ENCODE results near the gene UBB. TPM values are rescaled to one million over a fixed set of nuclear protein-coding genes. Genes with fewer than 3 reads are reported as not detected.

The UBB gene
- total RNA-seq, 1 experiment from 2014 or later: 1,609 TPM

GRCh38 chr17:16425202-16425601 lies 44.3 kb downstream of the UBB start:
- no peak overlapping the region for H4K5ac ChIP-seq (ENCODE audit: insufficient read length, low read depth, low read length)
- no peak overlapping the region for H3K27ac ChIP-seq (ENCODE audit: insufficient read length, low read depth, low read length)
- H3K27me3 Mint-ChIP-seq (ENCODE audit: low read depth): peaks cover 2% of the 10 kb centered on the region
- H2BK120ac ChIP-seq (ENCODE audit: low read depth, low read length, poor library complexity, severe bottlenecking): no peak overlapping the region
- H3K9me3 ChIP-seq (ENCODE audit: control insufficient read depth, low read depth, low read length): no peaks in the 10 kb centered on the region
- no peak overlapping the region for H2BK5ac ChIP-seq (ENCODE audit: insufficient read length, low read length)
- H3K4me1 ChIP-seq (ENCODE audit: insufficient read depth, low read length): no peaks in the 10 kb centered on the region; the same call in 1 of the 2 replicates
- no peak overlapping the region for H2AK5ac ChIP-seq (ENCODE audit: insufficient read length, low read length)
- H3K27me3 ChIP-seq (ENCODE audit: insufficient read depth, low read length): no peaks in the 10 kb centered on the region
- H3K36me3 Mint-ChIP-seq (ENCODE audit: insufficient read depth in 1 of 3, low read depth in 3 of 3): no peaks in the 10 kb centered on the region
- H3K14ac ChIP-seq (ENCODE audit: insufficient read depth, low read length): no peak overlapping the region
- no peaks in the 10 kb centered on the region; a peak in 1 of 5 replicates for H3K9me3 Mint-ChIP-seq
- TF ChIP-seq CTCF (conservative IDR thresholded peaks at IDR 0.05): no peak
- no peak overlapping the region for H2BK20ac ChIP-seq (ENCODE audit: low read depth, low read length, poor library complexity, severe bottlenecking)
- H3K4me1 Mint-ChIP-seq: peaks cover 4 to 5% of the 10 kb centered on the region in 2 experiments
- no peaks in the 10 kb centered on the region for H3K23me2 ChIP-seq (ENCODE audit: insufficient read length, low read depth, low read length, poor library complexity, severe bottlenecking)
- no peaks in the 10 kb centered on the region for H4K20me1 ChIP-seq (ENCODE audit: control insufficient read depth, insufficient read depth, insufficient read length)
- no peak for DNase-seq
- no peak overlapping the region for H3K4ac ChIP-seq (ENCODE audit: low read depth, low read length)
- H2AFZ ChIP-seq (ENCODE audit: low read length): no peak overlapping the region
- no peak overlapping the region; a peak in 1 of 7 replicates for H3K27ac Mint-ChIP-seq
- no peak overlapping the region for H2BK15ac ChIP-seq (ENCODE audit: low read depth, low read length)
- WGBS (ENCODE audit: extremely low coverage, insufficient read length, low lambda C conversion rate): no CpG with 5 or more reads among the region's 6 CpGs
- no peak overlapping the region for H4K8ac ChIP-seq (replicated peaks; ENCODE audit: insufficient read length, low read depth, low read length)
- no peaks in the 10 kb centered on the region for H3K79me2 ChIP-seq (ENCODE audit: insufficient read depth, low read length)
- no peak overlapping the region for H3K9ac ChIP-seq (ENCODE audit: extremely low read depth, insufficient read length, low read length)
- no peak overlapping the region for H3K56ac ChIP-seq (ENCODE audit: insufficient read length, low read depth, low read length)
- H3K79me1 ChIP-seq (ENCODE audit: insufficient read depth, low read depth, low read length, poor library complexity, severe bottlenecking): no peaks in the 10 kb centered on the region
- H3K4me3 Mint-ChIP-seq: no peak overlapping the region
- H4K91ac ChIP-seq (ENCODE audit: insufficient read length, low read depth, low read length): no peak overlapping the region
- no peak overlapping the region for H2BK12ac ChIP-seq (ENCODE audit: insufficient read length, low read depth, low read length)
- H3K18ac ChIP-seq (ENCODE audit: insufficient read length, low read depth, low read length): no peak overlapping the region
- H3K4me2 ChIP-seq (ENCODE audit: insufficient read depth, insufficient read length, low read length): no peak overlapping the region
- no peak overlapping the region for H3T11ph ChIP-seq (ENCODE audit: low read length)
- no peak overlapping the region for H3K23ac ChIP-seq (ENCODE audit: insufficient read length, low read depth, low read length)
